MCF 10A (cell line): ENCODE data around the gene MRI1. TPM values are rescaled to one million over a fixed set of nuclear protein-coding genes. Genes with fewer than 3 reads are reported as not detected.

Experiments
- BruUV-seq: library from RNA; stranded (reverse); fragments of 400-500 nt; replicated peaks from 2 replicates; lab custom pipeline; 2021; lab: Mats Ljungman, UMichigan
- CTCF ChIA-PET: fragments of 300-600 bp; sonication (Branson Sonifier 250); formaldehyde crosslinking; extraction: SDS; loops from one replicate; lab custom pipeline; 2021; ENCODE audit warnings: antibody characterized with exemption, inconsistent platforms; lab: Yijun Ruan, JAX
- POLR2A ChIA-PET: fragments of 300-600, 350-650 bp; sonication (Branson Sonifier 250); formaldehyde crosslinking; extraction: SDS; loops from one replicate; lab custom pipeline; 2020; ENCODE audit warnings: antibody characterized with exemption, inconsistent platforms; lab: Yijun Ruan, JAX
- DNase-seq: peaks from one replicate; pipeline ENCODE4 v3.0.0-alpha.2; 2018; ENCODE audit not compliant: unreplicated experiment
- H3K27ac Mint-ChIP-seq: one replicate; pipeline ENCODE4 v1.8.0; 2022; ENCODE audit warnings: mild to moderate bottlenecking, low read depth, mixed read lengths; ENCODE audit not compliant: unreplicated experiment
- H3K27me3 Mint-ChIP-seq: one replicate; pipeline ENCODE4 v1.8.0; 2022; ENCODE audit warnings: mixed read lengths; ENCODE audit not compliant: insufficient read depth, unreplicated experiment
- H3K36me3 Mint-ChIP-seq: one replicate; pipeline ENCODE4 v1.8.0; 2022; ENCODE audit warnings: mild to moderate bottlenecking, moderate library complexity, mixed read lengths; ENCODE audit not compliant: insufficient read depth, unreplicated experiment
- H3K4me1 Mint-ChIP-seq: one replicate; pipeline ENCODE4 v1.8.0; 2022; ENCODE audit warnings: mixed read lengths; ENCODE audit not compliant: insufficient read depth, unreplicated experiment
- H3K4me3 Mint-ChIP-seq: one replicate; pipeline ENCODE4 v1.8.0; 2022; ENCODE audit warnings: mild to moderate bottlenecking, moderate library complexity, mixed read lengths; ENCODE audit not compliant: unreplicated experiment
- H3K9me3 Mint-ChIP-seq: one replicate; pipeline ENCODE4 v1.8.0; 2022; ENCODE audit warnings: mixed read lengths; ENCODE audit not compliant: unreplicated experiment
- CTCF ChIP-seq: fragments of 200-600 bp; IDR thresholded peaks from one replicate; pipeline ENCODE4 v1.8.0; 2022; ENCODE audit warnings: antibody characterized with exemption, mild to moderate bottlenecking; ENCODE audit not compliant: unreplicated experiment
- intact Hi-C: fragments of 100-400 bp; cut with micrococcal nuclease; formaldehyde crosslinking; loops from 2 replicates; pipeline ENCODE4 v1.14.1; 2022
- total RNA-seq: library from RNA; stranded (reverse); gene quantifications from 2 replicates; pipeline ENCODE4 v1.2.3, GENCODE V29; 2022

The MRI1 gene
- total RNA-seq, 1 experiment from 2014 or later: 27.0 TPM

DNA sequence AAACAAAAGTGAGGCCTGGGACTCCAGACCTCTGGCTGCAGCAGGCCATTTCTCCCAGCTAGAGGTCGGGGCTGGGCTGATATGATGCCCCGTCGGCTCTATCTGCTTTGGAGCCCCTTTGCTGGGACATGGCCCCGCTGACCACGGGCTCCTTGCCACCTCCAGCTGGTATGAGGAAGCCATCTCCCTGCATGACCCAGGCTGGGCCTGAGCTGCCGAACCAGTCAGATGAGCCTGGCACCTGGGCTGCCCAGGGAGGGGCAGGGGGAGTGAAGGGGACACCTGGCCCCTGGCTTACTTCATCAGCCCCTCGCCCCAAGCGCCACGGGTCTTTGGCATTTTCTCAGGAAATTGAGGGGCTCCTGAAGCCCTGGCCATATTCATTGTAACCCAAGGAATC lies 38.7 kb downstream of the MRI1 start:
- H3K4me1 Mint-ChIP-seq: peaks cover 2% of the 10 kb centered on the region
- H3K27ac Mint-ChIP-seq: no peak overlapping the region
- no peaks in the 10 kb centered on the region for H3K27me3 Mint-ChIP-seq
- intact Hi-C loops: no loop called here
- DNase-seq: no peak
- no TSS peak for BruUV-seq
- ChIA-PET CTCF (interaction anchor here (0.6 to 1.1 kb wide), 2 partner anchors 13 to 59 kb away, joined by 4 to 6 read pairs; no protein-coding TSS in a partner anchor), POLR2A (interaction anchor here (1.1 kb wide), 1 partner anchor 56 kb away, joined by 4 read pairs; no protein-coding TSS in a partner anchor)
- H3K9me3 Mint-ChIP-seq: no peaks in the 10 kb centered on the region
- H3K36me3 Mint-ChIP-seq: peaks cover 42% of the 10 kb centered on the region
- no peak for TF ChIP-seq CTCF
- H3K4me3 Mint-ChIP-seq: no peak overlapping the region

GRCh38 chr19:13804830-13805683 lies 40.7 kb downstream of the MRI1 start:
- Mint-ChIP-seq H3K9me3 (no peaks in the 10 kb centered on the region), H3K27ac (no peak overlapping the region), H3K4me3 (no peak overlapping the region), H3K4me1 (no peaks in the 10 kb centered on the region), H3K36me3 (peaks cover 50% of the 10 kb centered on the region), H3K27me3 (no peaks in the 10 kb centered on the region)
- ChIA-PET POLR2A (interaction anchor here (0.8 to 1.2 kb wide), 2 partner anchors 10 to 30 kb away, joined by 3 read pairs; no protein-coding TSS in a partner anchor), CTCF (no interaction called here)
- TF ChIP-seq CTCF: no peak
- no peak for DNase-seq
- intact Hi-C loops: no loop called here
- BruUV-seq: no TSS peak

GRCh38 chr19:13806728-13807127 lies 42.4 kb downstream of the MRI1 start:
- CTCF ChIA-PET: interaction anchor here (0.7 to 1.0 kb wide), 2 partner anchors 9 to 10 kb away, joined by 3 read pairs; no protein-coding TSS in a partner anchor
- no peak for TF ChIP-seq CTCF
- no peaks in the 10 kb centered on the region for H3K9me3 Mint-ChIP-seq

DNA sequence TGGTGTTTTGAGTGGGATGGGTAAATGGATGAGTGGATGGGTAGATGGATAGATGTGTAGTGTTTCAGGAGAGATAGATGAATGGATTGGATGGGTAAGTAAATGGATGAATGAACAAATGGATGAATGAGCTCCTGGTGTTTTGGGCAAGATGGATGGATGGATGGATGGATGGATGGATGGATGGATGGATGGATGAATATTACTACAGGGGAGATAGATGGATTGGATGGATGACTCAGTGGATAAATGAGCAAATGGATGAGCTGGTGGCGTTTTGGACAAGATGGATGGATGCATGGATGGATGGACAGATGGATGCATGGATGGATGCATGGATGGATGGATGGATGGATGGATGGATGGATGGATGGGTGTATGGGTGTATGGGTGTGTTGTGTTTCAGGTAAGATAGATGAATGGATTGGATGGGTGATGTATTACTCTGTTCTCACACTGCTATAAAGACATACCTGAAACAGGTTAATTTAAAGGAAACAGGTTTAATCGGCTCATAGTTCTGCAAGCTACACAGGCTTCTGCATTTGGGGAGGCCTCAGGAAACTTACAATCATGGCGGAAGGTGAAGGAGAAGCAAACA lies 43.2 kb downstream of the MRI1 start:
- Mint-ChIP-seq H3K36me3 (peaks cover 56% of the 10 kb centered on the region), H3K4me1 (no peaks in the 10 kb centered on the region), H3K9me3 (no peaks in the 10 kb centered on the region), H3K4me3 (no peak overlapping the region), H3K27me3 (no peaks in the 10 kb centered on the region), H3K27ac (no peak overlapping the region)
- no peak for TF ChIP-seq CTCF
- DNase-seq: no peak
- intact Hi-C loops: no loop called here
- no TSS peak for BruUV-seq
- CTCF ChIA-PET: interaction anchor here (1.0 kb wide), 1 partner anchor 10 kb away, joined by 3 read pairs; no protein-coding TSS in a partner anchor
- POLR2A ChIA-PET: no interaction called here

More at GRCh38 chr19:13806728-13807127, 42.4 kb downstream of the MRI1 start:
- POLR2A ChIA-PET: interaction anchor here (0.9 to 1.2 kb wide), 2 partner anchors 9 to 14 kb away, joined by 4 to 5 read pairs; no protein-coding TSS in a partner anchor
- BruUV-seq: no TSS peak
- Mint-ChIP-seq H3K27ac (no peak overlapping the region), H3K36me3 (peaks cover 51% of the 10 kb centered on the region), H3K27me3 (no peaks in the 10 kb centered on the region), H3K4me3 (no peak overlapping the region), H3K4me1 (no peaks in the 10 kb centered on the region)
- no peak for DNase-seq
- intact Hi-C loops: no loop called here
